ENCODE results near the gene GAK. TPM values are rescaled to one million over a fixed set of nuclear protein-coding genes. Genes with fewer than 3 reads are reported as not detected.

GAK gene
- total and polyA plus RNA-seq, 2 of the 13 experiments (the other 11 are each of a cell fraction or from before 2014, with no cell fraction given): 17.5 to 44.3 TPM

- peak; percentile 44; the same call in 1 of the 2 replicates for TF ChIP-seq PAXIP1 (CRISPR knock-in tag; conservative IDR thresholded peaks at IDR 0.05)
- TF ChIP-seq ZNF17 (CRISPR knock-in tag; IDR thresholded peaks at IDR 0.05): no peak
- peak; percentile 80; the same call in 1 of the 2 replicates for TF ChIP-seq SALL1 (CRISPR knock-in tag; IDR thresholded peaks at IDR 0.05)
- peak; percentile 91; the same call in 1 of the 2 replicates for TF ChIP-seq ELF4 (CRISPR knock-in tag; IDR thresholded peaks at IDR 0.05; ENCODE audit: borderline replicate concordance)
- no peak for TF ChIP-seq ZNF572 (CRISPR knock-in tag; IDR thresholded peaks at IDR 0.05)
- TF ChIP-seq GMEB1 (CRISPR knock-in tag; IDR thresholded peaks at IDR 0.05; ENCODE audit: borderline replicate concordance): peak; percentile 99
- TF ChIP-seq SOX5 (CRISPR knock-in tag; IDR thresholded peaks at IDR 0.05; ENCODE audit: borderline replicate concordance): peak; percentile 36; the same call in 1 of the 2 replicates
- no peak for TF ChIP-seq FOXM1 (CRISPR knock-in tag; IDR thresholded peaks at IDR 0.05)
- TF ChIP-seq SUZ12 (IDR thresholded peaks at IDR 0.05; ENCODE audit: low read depth, low read length): no peak
- no peak for TF ChIP-seq ZNF766 (CRISPR knock-in tag; IDR thresholded peaks at IDR 0.05; ENCODE audit: borderline replicate concordance)
- TF ChIP-seq NR2F2 (IDR thresholded peaks at IDR 0.05; ENCODE audit: borderline replicate concordance, low read depth): no peak; the same call in 1 of the 2 replicates
- no peak for TF ChIP-seq RNF219 (CRISPR knock-in tag; IDR thresholded peaks at IDR 0.05)
- TF ChIP-seq KMT2A (CRISPR knock-in tag; IDR thresholded peaks at IDR 0.05): peak; percentile 76; the same call in 1 of the 2 replicates
- no peak for TF ChIP-seq ZNF317 (CRISPR knock-in tag; IDR thresholded peaks at IDR 0.05)
- TF ChIP-seq PHB2 (IDR thresholded peaks at IDR 0.05; ENCODE audit: partially characterized antibody): no peak
- TF ChIP-seq ZNF160 (CRISPR knock-in tag; IDR thresholded peaks at IDR 0.05): peak; percentile 30; the same call in 1 of the 2 replicates
- peak; percentile 81; the same call in 1 of the 2 replicates for TF ChIP-seq EED (CRISPR knock-in tag; IDR thresholded peaks at IDR 0.05)
- peak; percentile 67; the same call in 1 of the 2 replicates for TF ChIP-seq ZBTB7A (CRISPR knock-in tag; IDR thresholded peaks at IDR 0.05)
- peak; percentile 63; the same call in 1 of the 2 replicates for TF ChIP-seq BRD4 (CRISPR knock-in tag; IDR thresholded peaks at IDR 0.05)
- peak; percentile 86 for TF ChIP-seq SRY (CRISPR knock-in tag; IDR thresholded peaks at IDR 0.05)
- TF ChIP-seq RFX1 (IDR thresholded peaks at IDR 0.05): no peak
- no peak for TF ChIP-seq ZFP36 (IDR thresholded peaks at IDR 0.05; ENCODE audit: borderline replicate concordance, low read depth, low read length, partially characterized antibody)
- TF ChIP-seq KDM5B (CRISPR knock-in tag; IDR thresholded peaks at IDR 0.05; ENCODE audit: borderline replicate concordance): peak; percentile 72
- TF ChIP-seq SP140L (CRISPR knock-in tag; IDR thresholded peaks at IDR 0.05; ENCODE audit: borderline replicate concordance): no peak
Measured at GRCh38 chr4:931960-932712, at the start of gene GAK, which contains the start of gene TMEM175 (continued).
